Measurements from ENCODE around the gene ALDH1L1. TPM values are rescaled to one million over a fixed set of nuclear protein-coding genes. Genes with fewer than 3 reads are reported as not detected.
A peak's percentile ranks its signal among the peaks of the same experiment; 100 is the strongest.

ALDH1L1 gene
- total RNA-seq, 1 experiment from 2014 or later: not detected

DNA sequence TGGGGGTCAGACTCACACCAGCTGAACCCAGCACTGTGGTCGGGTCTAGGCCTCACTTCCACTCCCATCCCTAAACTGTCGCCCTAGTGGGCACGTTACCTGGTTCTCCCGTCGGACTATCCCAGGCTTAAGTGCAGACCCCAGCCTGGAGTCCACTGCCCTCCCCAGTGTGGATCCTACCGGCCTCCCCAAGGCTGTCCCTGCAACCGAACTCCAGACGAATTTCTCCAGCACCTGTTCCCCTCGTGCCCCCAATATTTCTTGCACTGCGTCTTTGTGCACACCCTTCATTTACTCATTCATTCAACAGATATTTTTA lies 122.9 kb downstream of the ALDH1L1 start:
- Histone ChIP-seq H3K36me3 (ENCODE audit: insufficient read depth, low read length) (no peaks in the 10 kb centered on the region), H3K4me1 (ENCODE audit: low read length) (no peaks in the 10 kb centered on the region), H3K9me3 (ENCODE audit: low read length) (no peaks in the 10 kb centered on the region), H3K9ac (ENCODE audit: low read length) (no peak overlapping the region), H3K4me2 (ENCODE audit: low read depth, low read length, poor library complexity, severe bottlenecking) (no peak overlapping the region), H4K20me1 (ENCODE audit: insufficient read depth, low read depth, low read length) (no peaks in the 10 kb centered on the region), H3K27ac (ENCODE audit: low read length) (no peak overlapping the region), H3K9me2 (replicated peaks; ENCODE audit: insufficient read depth, low read length) (no peaks in the 10 kb centered on the region), H3K27me3 (ENCODE audit: low read length) (no peaks in the 10 kb centered on the region), H3K79me2 (ENCODE audit: low read length) (no peaks in the 10 kb centered on the region), H2AFZ (ENCODE audit: low read length) (no peak overlapping the region), H3K4me3 (ENCODE audit: low read length) (no peak overlapping the region)
- no peak for DNase-seq

DNA sequence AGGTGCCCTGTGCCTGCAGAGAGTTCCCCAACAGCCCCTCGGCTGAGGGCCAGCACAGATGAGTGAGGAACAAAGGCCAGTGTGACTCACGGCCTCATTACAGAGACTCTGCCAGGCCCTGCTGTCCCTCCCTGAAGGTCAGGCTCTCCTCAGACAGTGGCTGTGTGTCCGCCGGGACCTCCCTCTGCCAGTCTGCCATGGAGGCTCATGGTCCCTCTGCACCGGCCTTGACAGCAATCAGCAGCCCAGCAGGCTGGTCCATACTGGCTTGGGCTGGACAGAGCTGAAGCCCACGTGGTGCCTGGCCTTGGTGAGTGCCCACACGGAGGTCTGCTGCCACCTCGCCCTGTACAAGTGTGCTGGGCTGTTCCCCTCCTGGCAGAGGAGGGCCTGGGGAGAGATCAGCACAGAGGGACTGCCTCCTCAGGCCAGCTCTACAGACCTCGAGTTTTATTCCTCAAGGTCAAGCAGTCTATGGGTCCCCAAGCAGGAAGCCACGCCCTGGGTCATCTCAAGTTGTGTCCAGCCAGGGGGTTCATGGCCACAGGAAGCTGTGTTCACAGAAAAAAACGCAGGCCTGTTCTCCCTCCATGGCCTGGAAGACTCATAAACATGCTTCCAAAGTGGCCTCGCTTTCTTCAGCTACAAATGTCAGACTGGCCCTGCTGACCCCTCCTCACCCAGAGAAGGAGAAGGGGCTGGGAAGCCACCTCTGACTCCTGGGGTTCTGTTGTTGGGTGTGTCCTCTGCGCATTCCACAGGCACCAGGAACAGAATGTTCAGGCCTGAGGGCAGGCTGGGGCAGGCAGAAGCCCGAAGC lies 123.5 kb downstream of the ALDH1L1 start:
- no peaks in the 10 kb centered on the region for H3K9me3 ChIP-seq (ENCODE audit: low read length)
- no peak overlapping the region for H2AFZ ChIP-seq (ENCODE audit: low read length)
- H3K79me2 ChIP-seq (ENCODE audit: low read length): no peaks in the 10 kb centered on the region
- H3K36me3 ChIP-seq (ENCODE audit: insufficient read depth, low read length): no peaks in the 10 kb centered on the region
- H4K20me1 ChIP-seq (ENCODE audit: insufficient read depth, low read depth, low read length): no peaks in the 10 kb centered on the region
- H3K9ac ChIP-seq (ENCODE audit: low read length): no peak overlapping the region
- no peak overlapping the region for H3K27ac ChIP-seq (ENCODE audit: low read length)
- no peaks in the 10 kb centered on the region for H3K4me1 ChIP-seq (ENCODE audit: low read length)
- H3K4me2 ChIP-seq (ENCODE audit: low read depth, low read length, poor library complexity, severe bottlenecking): no peak overlapping the region
- no peaks in the 10 kb centered on the region for H3K9me2 ChIP-seq (replicated peaks; ENCODE audit: insufficient read depth, low read length)
- no peak for DNase-seq
- no peaks in the 10 kb centered on the region for H3K27me3 ChIP-seq (ENCODE audit: low read length)
- H3K4me3 ChIP-seq (ENCODE audit: low read length): no peak overlapping the region

DNA sequence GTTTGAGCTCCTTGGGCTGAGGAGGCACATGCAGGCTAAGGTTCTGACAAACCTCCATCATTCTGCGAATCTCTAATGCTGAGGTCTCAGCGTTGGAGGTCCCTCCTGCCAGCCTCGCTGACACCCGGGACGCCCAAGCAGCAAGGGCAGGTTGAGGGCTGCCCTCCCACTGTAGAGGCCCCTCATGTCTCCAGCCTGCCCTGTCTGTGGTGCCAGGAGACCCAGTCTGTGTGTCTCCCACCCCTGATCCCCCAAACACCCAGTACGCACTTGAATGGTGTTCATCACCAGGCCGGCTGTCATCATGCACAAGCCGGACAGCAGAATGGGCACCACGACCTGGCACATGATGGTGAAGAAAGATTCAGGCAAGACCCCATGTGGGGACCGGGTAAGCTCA lies 124.3 kb downstream of the ALDH1L1 start:
- H2AFZ ChIP-seq (ENCODE audit: low read length): no peak overlapping the region
- H3K9me2 ChIP-seq (replicated peaks; ENCODE audit: insufficient read depth, low read length): no peaks in the 10 kb centered on the region
- H3K27me3 ChIP-seq (ENCODE audit: low read length): no peaks in the 10 kb centered on the region
- no peaks in the 10 kb centered on the region for H4K20me1 ChIP-seq (ENCODE audit: insufficient read depth, low read depth, low read length)
- no peak overlapping the region for H3K9ac ChIP-seq (ENCODE audit: low read length)
- no peaks in the 10 kb centered on the region for H3K36me3 ChIP-seq (ENCODE audit: insufficient read depth, low read length)
- H3K27ac ChIP-seq (ENCODE audit: low read length): no peak overlapping the region
- H3K79me2 ChIP-seq (ENCODE audit: low read length): no peaks in the 10 kb centered on the region
- no peak for DNase-seq
- no peak overlapping the region for H3K4me2 ChIP-seq (ENCODE audit: low read depth, low read length, poor library complexity, severe bottlenecking)
- H3K9me3 ChIP-seq (ENCODE audit: low read length): no peaks in the 10 kb centered on the region
- no peaks in the 10 kb centered on the region for H3K4me1 ChIP-seq (ENCODE audit: low read length)
- H3K4me3 ChIP-seq (ENCODE audit: low read length): no peak overlapping the region

DNA sequence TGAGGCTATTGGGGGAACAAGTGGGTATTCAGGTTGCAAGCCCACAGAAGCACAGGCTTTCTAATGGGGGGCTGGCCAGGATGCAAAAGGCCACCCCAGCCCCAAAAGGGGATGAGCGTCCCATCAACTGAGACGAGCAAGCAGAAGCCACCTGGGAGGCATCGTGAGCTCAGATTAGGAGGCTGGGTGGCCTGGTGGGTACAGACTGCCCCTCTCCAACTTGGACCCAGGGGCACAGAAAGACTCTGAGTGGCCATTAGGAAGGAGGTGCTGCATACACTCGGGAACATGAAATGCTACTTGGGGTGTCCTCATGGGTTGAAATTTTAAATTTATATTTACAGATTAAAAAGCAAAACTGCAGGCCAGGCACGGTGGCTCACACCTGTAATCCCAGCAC lies 125.5 kb downstream of the ALDH1L1 start:
- Histone ChIP-seq H3K27me3 (ENCODE audit: low read length) (no peaks in the 10 kb centered on the region), H3K4me1 (ENCODE audit: low read length) (no peaks in the 10 kb centered on the region), H3K4me3 (ENCODE audit: low read length) (no peak overlapping the region), H3K79me2 (ENCODE audit: low read length) (no peaks in the 10 kb centered on the region), H3K9me3 (ENCODE audit: low read length) (no peaks in the 10 kb centered on the region), H4K20me1 (ENCODE audit: insufficient read depth, low read depth, low read length) (no peaks in the 10 kb centered on the region), H3K9me2 (replicated peaks; ENCODE audit: insufficient read depth, low read length) (no peaks in the 10 kb centered on the region), H3K4me2 (ENCODE audit: low read depth, low read length, poor library complexity, severe bottlenecking) (no peak overlapping the region), H3K27ac (ENCODE audit: low read length) (no peak overlapping the region), H3K36me3 (ENCODE audit: insufficient read depth, low read length) (no peaks in the 10 kb centered on the region), H3K9ac (ENCODE audit: low read length) (no peak overlapping the region), H2AFZ (ENCODE audit: low read length) (no peak overlapping the region)
- DNase-seq: no peak

DNA sequence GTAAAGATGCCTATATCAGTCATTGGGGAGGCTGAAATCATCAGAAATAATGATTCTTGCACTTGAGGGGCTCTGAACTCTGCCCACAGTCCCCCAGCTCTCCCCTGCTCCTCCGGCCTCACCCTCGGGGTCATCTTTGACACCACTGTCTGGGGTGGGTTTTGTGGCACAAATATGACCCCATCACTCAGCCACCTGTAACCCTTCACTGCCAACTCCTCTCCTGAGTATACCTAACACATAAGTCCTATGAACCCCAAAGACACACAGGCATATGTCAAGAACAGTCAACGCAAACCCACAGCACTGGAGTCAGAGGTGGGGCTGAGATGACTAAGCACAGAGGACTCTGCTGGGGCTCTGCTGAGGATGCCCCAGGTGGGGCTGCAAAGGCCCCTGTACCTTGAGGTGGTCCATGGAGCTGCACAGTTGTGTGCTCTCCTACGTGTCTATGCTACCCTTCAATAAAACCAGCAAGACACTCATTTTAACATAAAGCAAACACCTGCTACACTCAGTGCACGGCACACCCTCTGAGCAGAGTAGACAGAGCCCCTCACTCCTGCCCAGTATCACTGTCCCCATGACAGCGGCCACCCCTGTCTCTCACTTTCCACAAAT lies 126.3 kb downstream of the ALDH1L1 start:
- Histone ChIP-seq H3K27me3 (ENCODE audit: low read length) (no peaks in the 10 kb centered on the region), H3K79me2 (ENCODE audit: low read length) (no peaks in the 10 kb centered on the region), H3K4me1 (ENCODE audit: low read length) (no peaks in the 10 kb centered on the region), H3K36me3 (ENCODE audit: insufficient read depth, low read length) (no peaks in the 10 kb centered on the region), H2AFZ (ENCODE audit: low read length) (no peak overlapping the region), H3K9me2 (replicated peaks; ENCODE audit: insufficient read depth, low read length) (no peaks in the 10 kb centered on the region), H3K27ac (ENCODE audit: low read length) (no peak overlapping the region), H3K4me2 (ENCODE audit: low read depth, low read length, poor library complexity, severe bottlenecking) (no peak overlapping the region), H3K9ac (ENCODE audit: low read length) (no peak overlapping the region), H3K4me3 (ENCODE audit: low read length) (no peak overlapping the region), H4K20me1 (ENCODE audit: insufficient read depth, low read depth, low read length) (no peaks in the 10 kb centered on the region), H3K9me3 (ENCODE audit: low read length) (no peaks in the 10 kb centered on the region)
- no peak for DNase-seq

Small RNAs within 50 kb of the gene (small RNA-seq; reads per million reads assigned to genes)
- gene RNU1-30P: 0.40 reads per million, percentile 3 among the genes with 10 or more reads in this experiment

Other genes with a start within 250 kb of the ALDH1L1 start
- gene ROPN1B, start 211.4 kb downstream of the ALDH1L1 start, total RNA-seq (2014; rRNA removed; shearing (Covaris generic); ENCODE audit: low replicate concordance): not detected in 2 replicates
- gene SLC41A3, start 96.5 kb downstream of the ALDH1L1 start, total RNA-seq (2014; rRNA removed; shearing (Covaris generic); ENCODE audit: low replicate concordance): 26.9 and 45.0 TPM in 2 replicates
- gene KLF15, start 176.8 kb upstream of the ALDH1L1 start, total RNA-seq (2014; rRNA removed; shearing (Covaris generic); ENCODE audit: low replicate concordance): not detected in 2 replicates
- not detected in 2 replicates for gene CFAP100, start 214.3 kb upstream of the ALDH1L1 start, total RNA-seq (2014; rRNA removed; shearing (Covaris generic); ENCODE audit: low replicate concordance)